NCI-H446 treated with DMSO at 0.1 percent for 48 hours (cell line): ENCODE data around the gene C11orf58.
A peak's percentile ranks its signal among the peaks of the same experiment; 100 is the strongest.

Experiments
- DNase-seq: peaks from one replicate; lab custom pipeline; 2025; lab: John Stamatoyannopoulos, UW

C11orf58 gene

GRCh38 chr11:16769386-16769785 lies 30.9 kb downstream of the C11orf58 start:
- no peak for DNase-seq

- DNase-seq, result no peak
These were observed 31.6 kb downstream of the C11orf58 start for GRCh38 chr11:16770016-16770415.

GRCh38 chr11:16771350-16772140 lies 33.1 kb downstream of the C11orf58 start:
- no peak for DNase-seq

GRCh38 chr11:16772141-16772512 lies 33.7 kb downstream of the C11orf58 start:
- no peak for DNase-seq

GRCh38 chr11:16773981-16774935 lies 35.8 kb downstream of the C11orf58 start:
- no peak for DNase-seq

- no peak for DNase-seq
These were observed 36.6 kb downstream of the C11orf58 start for GRCh38 chr11:16774936-16775613.

- DNase-seq, result no peak
These were observed 37.3 kb downstream of the C11orf58 start for GRCh38 chr11:16775614-16776283.

- DNase-seq, result peak; percentile 65
These were observed 38.5 kb downstream of the C11orf58 start for GRCh38 chr11:16776711-16777612.

GRCh38 chr11:16777613-16777975 lies 39.1 kb downstream of the C11orf58 start:
- DNase-seq, result no peak

GRCh38 chr11:16778286-16778685 lies 39.8 kb downstream of the C11orf58 start:
- no peak for DNase-seq

GRCh38 chr11:16778876-16779275 lies 40.4 kb downstream of the C11orf58 start:
- no peak for DNase-seq

GRCh38 chr11:16779436-16779835 lies 41.0 kb downstream of the C11orf58 start:
- DNase-seq, result no peak

GRCh38 chr11:16780146-16780545 lies 41.7 kb downstream of the C11orf58 start:
- no peak for DNase-seq

GRCh38 chr11:16780698-16781550 lies 42.5 kb downstream of the C11orf58 start:
- DNase-seq, result no peak

- DNase-seq, result no peak
These were observed 43.8 kb downstream of the C11orf58 start for GRCh38 chr11:16781936-16782919.

- no peak for DNase-seq
These were observed 44.9 kb downstream of the C11orf58 start for GRCh38 chr11:16783321-16783801.

GRCh38 chr11:16784097-16784496 lies 45.6 kb downstream of the C11orf58 start:
- DNase-seq, result no peak

GRCh38 chr11:16784666-16785065 lies 46.2 kb downstream of the C11orf58 start:
- no peak for DNase-seq
